Tibial nerve (tissue), 4 donors: ENCODE results near the gene RASL11A. TPM values are rescaled to one million over a fixed set of nuclear protein-coding genes. Genes with fewer than 3 reads are reported as not detected.
"Not testable (repeated sequence)": the region's sequence is repeated elsewhere in the genome, so short reads cannot be mapped to it uniquely, and the experiment has no call there.

Source experiments
- DNase-seq, 2 donors: peaks; one replicate each; pipeline ENCODE4 v3.0.0-alpha.2; 2019; ENCODE audit warnings: low spot score in 2 of 2
- H3K27ac ChIP-seq, 4 donors: fragments of 200-600 bp; sonication (generic) in 3 of 4; one replicate each; pipeline ENCODE4 v1.5.1; 2017 to 2019; ENCODE audit warnings: mild to moderate bottlenecking in 1 of 4
- H3K27me3 ChIP-seq, 2 donors: fragments of 200-600 bp; sonication (generic) in 1 of 2; one replicate each; pipeline versions ENCODE4 v1.5.1 to v1.6.0; 2017 to 2019
- H3K36me3 ChIP-seq, 3 donors: fragments of 200-600 bp; sonication (generic); one replicate each; pipeline ENCODE4 v1.5.1; 2018 to 2019
- H3K4me1 ChIP-seq, 4 donors: fragments of 200-600 bp; sonication (generic) in 3 of 4; one replicate each; pipeline ENCODE4 v1.5.1; 2017 to 2019
- H3K4me3 ChIP-seq, 4 donors: fragments of 200-600 bp; sonication (generic) in 3 of 4; one replicate each; pipeline ENCODE4 v1.5.1; 2017 to 2019; ENCODE audit warnings: mild to moderate bottlenecking in 1 of 4, moderate library complexity in 1 of 4
- H3K9me3 ChIP-seq, 4 donors: fragments of 200-600 bp; sonication (generic) in 3 of 4; one replicate each; pipeline ENCODE4 v1.5.1; 2017 to 2019
- CTCF ChIP-seq, 5 experiments: fragments of 200-600 bp in 3 of 5; fragments of 450-650 bp in 2 of 5; sonication (generic) in 3 of 5; IDR thresholded peaks; one replicate each; pipeline ENCODE4 v1.5.1; 2016 to 2019; ENCODE audit warnings: antibody characterized with exemption in 5 of 5, mild to moderate bottlenecking in 3 of 5, moderate library complexity in 2 of 5
- EP300 ChIP-seq, 2 donors: sonication (generic); formaldehyde crosslinking; IDR thresholded peaks; one replicate each; pipeline ENCODE4 v1.6.1; 2017; ENCODE audit warnings: antibody characterized with exemption in 2 of 2, mild to moderate bottlenecking in 1 of 2
- POLR2A ChIP-seq, 2 donors: fragments of 450-650 bp; IDR thresholded peaks; one replicate each; pipeline ENCODE4 v1.6.1; 2017; ENCODE audit warnings: antibody characterized with exemption in 2 of 2, mild to moderate bottlenecking in 2 of 2, moderate library complexity in 2 of 2
- WGBS, 2 donors: methylation state at CpG; one replicate each; pipeline ENCODE4 v1.1.5; 2018; 5-methylcytosine and 5-hydroxymethylcytosine counted together
- small RNA-seq: library from RNA; depleted of rRNA; stranded (forward); fragments of <200 nt; gene quantifications from one replicate; pipeline ENCODE3, GENCODE V24; 2016
- total RNA-seq, 4 donors: library from RNA; depleted of rRNA; stranded (reverse); fragments of >200 nt; gene quantifications; one replicate each; pipeline ENCODE4 v1.1.0, GENCODE V29; 2016

Gene RASL11A
- total RNA-seq, 4 donors from 2014 or later: 16.5 to 45.0 (median 29.0) TPM

GRCh38 chr13:27319404-27319803 lies 48.8 kb downstream of the RASL11A start:
- Histone ChIP-seq H3K9me3 (no peaks in the 10 kb centered on the region), H3K4me1 (no peaks in the 10 kb centered on the region), H3K27me3 (no peaks in the 10 kb centered on the region), H3K27ac (no peak overlapping the region), H3K36me3 (no peaks in the 10 kb centered on the region), H3K4me3 (no peak overlapping the region)
- no peak for DNase-seq
- TF ChIP-seq EP300 (IDR thresholded peaks at IDR 0.05) (no peak), POLR2A (IDR thresholded peaks at IDR 0.05) (no peak), CTCF (IDR thresholded peaks at IDR 0.05) (no peak)

- Histone ChIP-seq H3K9me3 (no peaks in the 10 kb centered on the region), H3K4me1 (no peaks in the 10 kb centered on the region), H3K27me3 (no peaks in the 10 kb centered on the region), H3K36me3 (no peaks in the 10 kb centered on the region), H3K27ac (no peak overlapping the region), H3K4me3 (no peak overlapping the region)
- DNase-seq: no peak
- WGBS, 2 donors: 73 to 78% methylated on average over 8 of the region's 8 CpGs
- no peak for TF ChIP-seq CTCF (IDR thresholded peaks at IDR 0.05)
- TF ChIP-seq EP300 (IDR thresholded peaks at IDR 0.05): no peak
- no peak for TF ChIP-seq POLR2A (IDR thresholded peaks at IDR 0.05)
Observed at GRCh38 chr13:27321468-27322431, 51.1 kb downstream of the RASL11A start.

- not testable (repeated sequence) for H3K4me1 ChIP-seq, H3K27ac ChIP-seq, H3K4me3 ChIP-seq, H3K27me3 ChIP-seq, H3K9me3 ChIP-seq, DNase-seq, H3K36me3 ChIP-seq
- 77 to 83% methylated on average over 6 of the region's 6 CpGs for WGBS, 2 donors
Observed at GRCh38 chr13:27322443-27322842, 51.8 kb downstream of the RASL11A start.

Small RNAs within 50 kb of the gene (small RNA-seq; reads per million reads assigned to genes)
- not detected for gene SNORA27
- not detected for gene SNORD102

Other genes with a start within 250 kb of the RASL11A start
- gene USP12, start 99.0 kb upstream of the RASL11A start, total RNA-seq: 10 to 100 TPM; 16.9 to 26.7 (median 22.6) TPM
- gene RPL21, start 19.3 kb upstream of the RASL11A start, total RNA-seq: 100 to 1,000 TPM; 500 to 959 (median 698) TPM
- gene GTF3A, start 153.8 kb downstream of the RASL11A start, total RNA-seq: 100 to 1,000 TPM in 3 of 4 donors, 10 to 100 TPM in 1; 64.5 to 201 (median 123) TPM
- 10 to 100 TPM; 45.4 to 94.2 (median 65.9) TPM for gene MTIF3, start 179.7 kb downstream of the RASL11A start, total RNA-seq